Fibroblast of lung (primary cell): ENCODE data around the gene TBL1XR1. TPM values are rescaled to one million over a fixed set of nuclear protein-coding genes. Genes with fewer than 3 reads are reported as not detected.

ENCODE experiments used
- DNase-seq, 2 donors: peaks; one replicate each; pipeline versions ENCODE4 v3.0.0 to v3.0.0-alpha.2; 2010; ENCODE audit warnings: low read depth in 2 of 2
- H2AFZ ChIP-seq: 2 replicates; pipeline ENCODE4 v1.5.1; 2012; ENCODE audit warnings: low read length, control low read depth, inconsistent platforms
- H3K27ac ChIP-seq: 2 replicates; pipeline ENCODE4 v1.5.1; 2011; ENCODE audit warnings: low read length, control low read depth; ENCODE audit not compliant: insufficient read depth
- H3K27me3 ChIP-seq: 2 replicates; pipeline ENCODE4 v1.5.1; 2011; ENCODE audit warnings: mild to moderate bottlenecking, low read length; ENCODE audit not compliant: control insufficient read depth, insufficient read depth
- H3K36me3 ChIP-seq: 2 replicates; pipeline ENCODE4 v1.5.1; 2011; ENCODE audit warnings: low read length; ENCODE audit not compliant: control insufficient read depth, insufficient read depth
- H3K4me1 ChIP-seq: 2 replicates; pipeline ENCODE4 v1.5.1; 2011; ENCODE audit warnings: low read length; ENCODE audit not compliant: control insufficient read depth, insufficient read depth; ENCODE audit errors: extremely low read depth
- H3K4me2 ChIP-seq: 2 replicates; pipeline ENCODE4 v1.5.1; 2011; ENCODE audit warnings: low read length, control low read depth; ENCODE audit not compliant: insufficient read depth; ENCODE audit errors: extremely low read depth
- H3K4me3 ChIP-seq, 4 experiments: fragments of 200-600 bp in 1 of 4; sonication (generic) in 1 of 4; replicated peaks in 1 of 4; 2 replicates each; pipeline ENCODE4 v1.5.1; 2011 to 2016; ENCODE audit warnings: low read length in 4 of 4, low read depth in 3 of 4, mild to moderate bottlenecking in 3 of 4, control low read depth in 2 of 4, inconsistent platforms in 1 of 4, mixed read lengths in 1 of 4; ENCODE audit not compliant: insufficient read depth in 1 of 4; ENCODE audit errors: control extremely low read depth in 1 of 4
- H3K79me2 ChIP-seq: 2 replicates; pipeline ENCODE4 v1.5.1; 2012; ENCODE audit warnings: mild to moderate bottlenecking, low read length, inconsistent platforms; ENCODE audit not compliant: control insufficient read depth, insufficient read depth
- H3K9ac ChIP-seq: 2 replicates; pipeline ENCODE4 v1.5.1; 2011; ENCODE audit warnings: mild to moderate bottlenecking, low read length, control low read depth; ENCODE audit not compliant: insufficient read depth
- H3K9me3 ChIP-seq: 2 replicates; pipeline ENCODE4 v1.5.1; 2012; ENCODE audit warnings: low read depth, low read length; ENCODE audit not compliant: control insufficient read depth, insufficient read depth
- H4K20me1 ChIP-seq: 2 replicates; pipeline ENCODE4 v1.5.1; 2011; ENCODE audit warnings: low read length; ENCODE audit not compliant: control insufficient read depth, insufficient read depth; ENCODE audit errors: extremely low read depth
- CTCF ChIP-seq, 2 donors: IDR thresholded peaks in 1 of 2; conservative IDR thresholded peaks in 1 of 2; 1 replicate in 1 of 2; 2 replicates in 1 of 2; pipeline ENCODE4 v1.5.1; 2011 to 2012; ENCODE audit warnings: low read length in 2 of 2, control low read depth in 1 of 2, inconsistent platforms in 1 of 2, low read depth in 1 of 2, mild to moderate bottlenecking in 1 of 2
- EZH2 ChIP-seq: IDR thresholded peaks from 2 replicates; pipeline ENCODE4 v1.5.1; 2012; ENCODE audit warnings: low read length, control low read depth, mild to moderate bottlenecking; ENCODE audit errors: missing control alignments
- polyA plus RNA-seq, 2 donors: library from polyadenylated mRNA; depleted of rRNA in 1 of 2; stranded (reverse) in 1 of 2; unstranded in 1 of 2; fragments of >200 nt; gene quantifications; 2 replicates each; pipeline ENCODE4 v1.2.1, GENCODE V29; 2011 to 2012; ENCODE audit warnings: missing spikeins in 1 of 2
- total RNA-seq: library from RNA; depleted of rRNA; stranded (reverse); fragments of >200 nt; gene quantifications from 2 replicates; pipeline ENCODE4 v1.2.1, GENCODE V29; 2014

TBL1XR1 gene
- total and polyA plus RNA-seq, 2 donors (not counting 1 experiment from before 2014, with no cell fraction given) = 115 to 369 TPM

- Histone ChIP-seq H3K79me2 (peaks cover 72% of the 10 kb centered on the region), H2AFZ (no peak overlapping the region), H3K4me3 (no peak overlapping the region), H3K27me3 (no peaks in the 10 kb centered on the region), H3K9ac (no peak overlapping the region), H4K20me1 (no peaks in the 10 kb centered on the region), H3K4me1 (no peaks in the 10 kb centered on the region), H3K9me3 (no peaks in the 10 kb centered on the region), H3K27ac (no peak overlapping the region), H3K4me2 (no peak overlapping the region), H3K36me3 (no peaks in the 10 kb centered on the region)
- no peak for DNase-seq
- TF ChIP-seq CTCF (conservative IDR thresholded peaks at IDR 0.05 in 1 of 2, IDR thresholded peaks at IDR 0.05 in 1 of 2; ENCODE audit: low read depth in 1 of 2, low read length in 2 of 2) (no peak), EZH2 (no peak)
Observed at GRCh38 chr3:177096615-177097014, 100.7 kb downstream of the TBL1XR1 start.

GRCh38 chr3:177093966-177094365, 103.3 kb downstream of the TBL1XR1 start:
- no peak for TF ChIP-seq CTCF (conservative IDR thresholded peaks at IDR 0.05 in 1 of 2, IDR thresholded peaks at IDR 0.05 in 1 of 2; ENCODE audit: low read depth in 1 of 2, low read length in 2 of 2)
- no peak for TF ChIP-seq EZH2
- H4K20me1 ChIP-seq = no peaks in the 10 kb centered on the region

DNA sequence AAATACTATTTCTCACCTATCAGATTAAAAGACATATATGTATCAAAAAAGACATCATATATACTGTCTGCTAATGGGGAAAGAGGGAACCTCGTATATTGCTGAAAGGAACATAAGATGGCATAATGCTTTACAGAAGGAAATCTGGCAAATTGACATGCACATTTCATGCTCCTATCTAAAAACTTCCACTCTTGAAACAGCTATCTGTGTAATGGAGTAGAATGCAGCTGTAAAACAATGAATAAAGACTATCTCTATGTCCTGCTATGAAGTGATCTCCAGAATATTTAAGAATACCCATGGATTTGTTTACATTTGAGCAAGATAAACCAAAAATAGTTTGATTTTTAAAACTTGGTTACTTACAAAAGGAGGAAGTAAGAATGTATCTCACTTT, 107.4 kb downstream of the TBL1XR1 start:
- Histone ChIP-seq H3K27me3 (no peaks in the 10 kb centered on the region), H3K79me2 (peaks cover 75% of the 10 kb centered on the region), H3K4me1 (no peaks in the 10 kb centered on the region), H3K9ac (no peak overlapping the region), H3K4me3 (no peak overlapping the region), H3K4me2 (no peak overlapping the region), H3K36me3 (no peaks in the 10 kb centered on the region), H2AFZ (no peak overlapping the region), H3K9me3 (no peaks in the 10 kb centered on the region), H3K27ac (no peak overlapping the region), H4K20me1 (peaks cover 2% of the 10 kb centered on the region)
- DNase-seq = no peak
- TF ChIP-seq CTCF (conservative IDR thresholded peaks at IDR 0.05 in 1 of 2, IDR thresholded peaks at IDR 0.05 in 1 of 2; ENCODE audit: low read depth in 1 of 2, low read length in 2 of 2) (no peak), EZH2 (no peak)

More at GRCh38 chr3:177093966-177094365, 103.3 kb downstream of the TBL1XR1 start:
- no peak overlapping the region for H3K9ac ChIP-seq
- no peaks in the 10 kb centered on the region for H3K36me3 ChIP-seq
- no peak for DNase-seq
- H3K27me3 ChIP-seq = no peaks in the 10 kb centered on the region
- H2AFZ ChIP-seq = no peak overlapping the region
- H3K4me2 ChIP-seq = no peak overlapping the region
- H3K79me2 ChIP-seq = peaks cover 70% of the 10 kb centered on the region
- H3K9me3 ChIP-seq = no peaks in the 10 kb centered on the region
- H3K4me1 ChIP-seq = no peaks in the 10 kb centered on the region
- H3K4me3 ChIP-seq = no peak overlapping the region
- no peak overlapping the region for H3K27ac ChIP-seq
